GM18502 (cell line): ENCODE data around the gene ADCYAP1R1.
A peak's percentile ranks its signal among the peaks of the same experiment; 100 is the strongest.

Experiments used
- ATAC-seq: cut with Tn5 transposase; IDR thresholded peaks from one replicate; pipeline ENCODE4 v1.9.1; 2021; ENCODE audit warnings: mild to moderate bottlenecking; ENCODE audit not compliant: unreplicated experiment, poor library complexity

The ADCYAP1R1 gene

GRCh38 chr7:31051598-31052486, at the start of gene ADCYAP1R1:
TSS of gene ADCYAP1R1 (plus strand) at chr7:31052308. CDS start at chr7:31063265, 10,957 bp downstream.
- ATAC-seq, result no peak

GRCh38 chr7:31003097-31003496, 49.0 kb upstream of the ADCYAP1R1 start:
- no peak for ATAC-seq

- ATAC-seq, result no peak
These were observed 48.4 kb upstream of the ADCYAP1R1 start for GRCh38 chr7:31003721-31004120.

GRCh38 chr7:31004393-31004792, 47.7 kb upstream of the ADCYAP1R1 start:
- no peak for ATAC-seq

GRCh38 chr7:31006857-31007256, 45.3 kb upstream of the ADCYAP1R1 start:
- ATAC-seq, result no peak

GRCh38 chr7:31007634-31008033, 44.5 kb upstream of the ADCYAP1R1 start:
- ATAC-seq, result no peak

- no peak for ATAC-seq
These were observed 37.3 kb upstream of the ADCYAP1R1 start for GRCh38 chr7:31014826-31015225.

- ATAC-seq, result no peak
These were observed 35.0 kb upstream of the ADCYAP1R1 start for GRCh38 chr7:31017032-31017675.

- ATAC-seq, result no peak
These were observed 34.4 kb upstream of the ADCYAP1R1 start for GRCh38 chr7:31017721-31018120.

- ATAC-seq, result no peak
These were observed 32.6 kb upstream of the ADCYAP1R1 start for GRCh38 chr7:31019509-31019908.

GRCh38 chr7:31020161-31020560, 31.9 kb upstream of the ADCYAP1R1 start:
- ATAC-seq, result no peak

- no peak for ATAC-seq
These were observed 31.5 kb upstream of the ADCYAP1R1 start for GRCh38 chr7:31020652-31021051.

GRCh38 chr7:31022117-31022516, 30.0 kb upstream of the ADCYAP1R1 start:
- no peak for ATAC-seq

- ATAC-seq, result no peak
These were observed 29.4 kb upstream of the ADCYAP1R1 start for GRCh38 chr7:31022726-31023125.

GRCh38 chr7:31023877-31024276, 28.2 kb upstream of the ADCYAP1R1 start:
- ATAC-seq, result peak; percentile 46

- peak; percentile 64 for ATAC-seq
These were observed 24.7 kb upstream of the ADCYAP1R1 start for GRCh38 chr7:31027161-31027965.

GRCh38 chr7:31028006-31028405, 24.1 kb upstream of the ADCYAP1R1 start:
- no peak for ATAC-seq

- ATAC-seq, result no peak
These were observed 23.6 kb upstream of the ADCYAP1R1 start for GRCh38 chr7:31028417-31028992.

- ATAC-seq, result no peak
These were observed 22.7 kb upstream of the ADCYAP1R1 start for GRCh38 chr7:31029251-31030042.
